AG04450 (cell line): ENCODE measurements around the gene HOXA7. TPM values are rescaled to one million over a fixed set of nuclear protein-coding genes. Genes with fewer than 3 reads are reported as not detected.

Experiments used
- CTCF ChIA-PET: fragments of 300-600, 350-600 bp; formaldehyde crosslinking; extraction: SDS; loops from one replicate; lab custom pipeline; 2022; ENCODE audit warnings: antibody characterized with exemption, inconsistent platforms; lab: Charles Lee
- POLR2A ChIA-PET: fragments of 350-600 bp; formaldehyde crosslinking; extraction: SDS; loops from one replicate; lab custom pipeline; 2021; ENCODE audit warnings: antibody characterized with exemption, inconsistent platforms; lab: Yijun Ruan, JAX
- DNase-seq: peaks from one replicate; pipeline ENCODE4 v3.0.0-alpha.2; 2011; ENCODE audit warnings: low read depth, low spot score
- H3K27ac ChIP-seq: one replicate; pipeline ENCODE4 v1.5.1; 2012; ENCODE audit warnings: low read depth, low read length, control low read depth
- H3K27me3 ChIP-seq: one replicate; pipeline ENCODE4 v1.6.0; 2012; ENCODE audit warnings: low read length; ENCODE audit not compliant: control insufficient read depth, insufficient read depth
- H3K4me3 ChIP-seq: 2 replicates; pipeline ENCODE4 v1.5.1; 2011; ENCODE audit warnings: mild to moderate bottlenecking, low read depth, low read length, control low read depth
- H3K9me3 ChIP-seq: 2 replicates; pipeline ENCODE4 v1.5.1; 2012; ENCODE audit warnings: low read length; ENCODE audit not compliant: control insufficient read depth, insufficient read depth
- polyA plus RNA-seq: library from polyadenylated mRNA; depleted of rRNA; stranded (reverse); fragments of >200 nt; gene quantifications from 2 replicates; pipeline ENCODE4 v1.2.3, GENCODE V29; 2011
- TF ChIP-seq, protein P1 (sequence below): IDR thresholded peaks from 2 replicates; pipeline ENCODE4 v1.5.1; 2011; ENCODE audit warnings: low read depth, low read length, control low read depth, inconsistent platforms

HOXA7 gene
- polyA plus RNA-seq, 1 experiment: 5.3 TPM

DNA sequence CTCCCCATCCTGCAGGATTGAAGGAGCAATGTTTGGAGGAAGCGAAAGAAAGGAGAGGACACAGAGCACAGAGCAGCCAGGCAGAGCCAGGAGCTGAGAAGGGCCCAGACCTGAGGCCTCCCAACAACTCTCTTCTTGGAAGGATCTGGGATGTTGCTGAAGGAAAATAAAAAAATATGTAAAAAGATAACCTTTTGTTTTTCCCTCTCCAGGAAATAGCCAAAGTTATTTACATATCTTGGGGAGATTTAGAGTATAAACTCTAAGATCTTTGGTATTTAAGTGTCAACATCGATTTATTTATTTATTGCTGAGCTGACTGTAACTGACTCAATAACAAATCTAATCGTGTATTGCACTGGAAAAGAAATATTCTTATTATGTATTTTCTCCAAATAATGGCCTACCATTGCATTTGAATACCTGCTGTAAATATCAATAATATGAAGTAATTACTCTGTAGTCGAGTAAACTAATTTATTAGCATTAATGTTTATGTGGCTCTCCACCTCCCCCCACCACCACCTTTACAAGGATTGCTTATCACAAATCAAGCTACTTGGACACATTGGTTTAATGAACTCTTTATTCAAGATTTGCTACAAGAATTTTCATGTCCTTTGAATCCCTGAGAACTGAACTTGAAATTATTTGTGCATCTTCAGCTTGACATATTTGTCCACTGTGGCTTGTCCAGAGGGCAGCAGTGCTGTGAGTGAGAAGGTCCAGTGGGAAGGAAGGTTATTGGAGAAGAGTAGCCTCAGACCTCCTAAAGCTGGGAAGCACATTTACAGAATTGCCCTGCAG is 30.4 kb upstream of the HOXA7 start:
- Histone ChIP-seq H3K4me3 (no peak overlapping the region), H3K27ac (no peak overlapping the region), H3K9me3 (peaks cover 27% of the 10 kb centered on the region; the same call in 1 of the 2 replicates), H3K27me3 (peaks cover 97% of the 10 kb centered on the region)
- POLR2A ChIA-PET: no interaction called here
- TF ChIP-seq, protein P1, sequence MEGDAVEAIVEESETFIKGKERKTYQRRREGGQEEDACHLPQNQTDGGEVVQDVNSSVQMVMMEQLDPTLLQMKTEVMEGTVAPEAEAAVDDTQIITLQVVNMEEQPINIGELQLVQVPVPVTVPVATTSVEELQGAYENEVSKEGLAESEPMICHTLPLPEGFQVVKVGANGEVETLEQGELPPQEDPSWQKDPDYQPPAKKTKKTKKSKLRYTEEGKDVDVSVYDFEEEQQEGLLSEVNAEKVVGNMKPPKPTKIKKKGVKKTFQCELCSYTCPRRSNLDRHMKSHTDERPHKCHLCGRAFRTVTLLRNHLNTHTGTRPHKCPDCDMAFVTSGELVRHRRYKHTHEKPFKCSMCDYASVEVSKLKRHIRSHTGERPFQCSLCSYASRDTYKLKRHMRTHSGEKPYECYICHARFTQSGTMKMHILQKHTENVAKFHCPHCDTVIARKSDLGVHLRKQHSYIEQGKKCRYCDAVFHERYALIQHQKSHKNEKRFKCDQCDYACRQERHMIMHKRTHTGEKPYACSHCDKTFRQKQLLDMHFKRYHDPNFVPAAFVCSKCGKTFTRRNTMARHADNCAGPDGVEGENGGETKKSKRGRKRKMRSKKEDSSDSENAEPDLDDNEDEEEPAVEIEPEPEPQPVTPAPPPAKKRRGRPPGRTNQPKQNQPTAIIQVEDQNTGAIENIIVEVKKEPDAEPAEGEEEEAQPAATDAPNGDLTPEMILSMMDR: no peak
- DNase-seq: no peak
- CTCF ChIA-PET: interaction anchor here (0.5 to 2.2 kb wide), 6 partner anchors 9 to 1294 kb away, joined by 3 to 11 read pairs (median 4); partner anchors contain the start of gene HOXA10

DNA sequence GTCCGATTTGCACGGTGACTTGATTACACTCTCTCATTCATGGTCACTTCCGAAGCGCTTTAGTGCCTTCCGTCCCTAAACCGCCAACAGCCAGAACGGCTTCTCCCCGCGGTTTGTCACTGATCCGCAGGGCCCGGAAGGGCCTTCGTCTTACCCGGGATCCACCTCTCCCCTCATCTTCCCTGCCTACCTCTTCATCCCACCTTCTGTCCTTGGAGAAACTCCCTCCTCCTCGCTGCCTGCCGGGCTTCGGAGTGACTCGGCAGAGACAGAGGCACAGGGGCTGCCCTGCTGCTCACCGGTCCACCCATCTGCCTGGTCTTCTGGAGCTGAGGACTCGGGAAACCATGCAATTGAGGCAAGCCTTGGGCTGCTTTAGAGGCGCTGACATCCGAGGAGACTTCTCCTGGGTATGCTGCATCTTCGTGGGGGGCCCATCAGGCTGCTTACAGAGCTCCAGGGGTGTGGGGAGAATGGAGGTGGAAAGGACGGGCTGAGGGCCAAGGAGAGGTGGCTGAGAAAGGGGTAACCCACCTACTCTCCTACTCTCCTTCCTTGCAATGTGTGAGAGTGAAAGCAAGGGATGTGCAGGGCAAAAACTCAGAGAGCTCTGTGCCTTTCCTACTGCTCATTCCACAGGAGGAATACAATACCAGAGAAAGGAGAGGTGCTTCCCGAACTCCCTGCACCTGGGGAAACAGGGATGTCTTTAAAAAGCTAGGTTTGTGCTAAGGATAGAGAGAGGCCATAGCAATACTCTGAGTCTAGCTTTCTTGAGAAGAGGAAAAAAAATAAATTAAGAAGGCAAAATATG is 29.6 kb upstream of the HOXA7 start:
- POLR2A ChIA-PET: no interaction called here

DNA sequence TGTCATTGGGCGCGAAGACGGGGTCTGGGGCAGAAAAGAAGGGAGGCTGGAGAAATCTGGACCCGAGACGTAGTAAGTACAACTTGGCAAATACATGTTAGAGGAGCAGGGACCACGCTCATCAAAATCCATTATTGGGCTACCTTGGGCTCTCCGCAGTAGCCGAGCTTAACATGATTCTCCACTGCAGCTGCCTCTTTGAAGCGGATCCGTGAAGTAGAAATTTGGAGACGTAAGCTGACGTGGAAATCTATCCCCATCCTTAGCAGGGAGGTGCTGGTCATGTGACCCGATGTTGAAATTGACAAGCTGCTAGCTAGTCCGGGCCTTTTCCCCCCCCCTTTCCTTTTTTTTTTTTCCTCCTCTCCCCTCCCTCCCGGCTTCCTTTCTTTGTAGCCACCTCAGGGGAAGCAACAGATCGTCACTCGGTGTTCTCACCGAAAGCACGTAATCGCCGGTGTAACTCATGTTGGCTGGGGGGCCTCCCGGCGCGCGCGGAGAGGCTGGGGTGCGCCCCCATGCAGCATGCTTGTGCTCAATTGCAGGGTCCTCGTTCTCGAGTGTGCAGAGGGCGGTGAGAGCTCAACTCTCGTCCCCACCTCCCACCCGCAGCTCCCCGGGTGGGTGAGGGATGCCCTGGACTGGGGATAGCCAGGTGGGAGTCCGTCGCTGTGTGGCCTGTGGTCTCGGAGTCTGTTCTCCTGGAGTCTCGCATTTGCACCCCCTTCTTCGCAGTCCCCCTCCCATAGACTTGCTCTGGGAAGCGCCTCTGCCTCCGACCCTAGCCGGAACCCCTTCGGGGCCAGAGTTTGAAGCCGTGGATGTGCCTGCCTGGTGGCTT is 28.8 kb upstream of the HOXA7 start, which contains the start of gene HOXA11:
Gene HOXA11, minus strand, starts transcription at position 220 of the 841 bp plus-strand sequence. Its CDS starts 88 bp downstream, at position 132.
- no peak for DNase-seq
- Histone ChIP-seq H3K27me3 (peaks cover 95% of the 10 kb centered on the region), H3K27ac (no peak within 1 kb of the TSS), H3K4me3 (peak within 1 kb of the TSS; percentile 36), H3K9me3 (peaks cover 23% of the 10 kb centered on the region; the same call in 1 of the 2 replicates)
- POLR2A ChIA-PET: no interaction called here
- TF ChIP-seq, protein P1: no peak
- CTCF ChIA-PET: interaction anchor here (1.0 to 1.7 kb wide), 3 partner anchors 25 to 1293 kb away, joined by 3 to 5 read pairs (median 4); no protein-coding TSS in a partner anchor

More for the DNA sequence above, 29.6 kb upstream of the HOXA7 start:
- DNase-seq: no peak
- H3K27me3 ChIP-seq: peaks cover 95% of the 10 kb centered on the region
- H3K4me3 ChIP-seq: no peak overlapping the region
- H3K27ac ChIP-seq: no peak overlapping the region
- CTCF ChIA-PET: interaction anchor here (1.1 to 2.2 kb wide), 6 partner anchors 10 to 1293 kb away, joined by 3 to 11 read pairs (median 4); no protein-coding TSS in a partner anchor
- TF ChIP-seq, protein P1: no peak
- H3K9me3 ChIP-seq: peaks cover 23% of the 10 kb centered on the region; the same call in 1 of the 2 replicates

DNA sequence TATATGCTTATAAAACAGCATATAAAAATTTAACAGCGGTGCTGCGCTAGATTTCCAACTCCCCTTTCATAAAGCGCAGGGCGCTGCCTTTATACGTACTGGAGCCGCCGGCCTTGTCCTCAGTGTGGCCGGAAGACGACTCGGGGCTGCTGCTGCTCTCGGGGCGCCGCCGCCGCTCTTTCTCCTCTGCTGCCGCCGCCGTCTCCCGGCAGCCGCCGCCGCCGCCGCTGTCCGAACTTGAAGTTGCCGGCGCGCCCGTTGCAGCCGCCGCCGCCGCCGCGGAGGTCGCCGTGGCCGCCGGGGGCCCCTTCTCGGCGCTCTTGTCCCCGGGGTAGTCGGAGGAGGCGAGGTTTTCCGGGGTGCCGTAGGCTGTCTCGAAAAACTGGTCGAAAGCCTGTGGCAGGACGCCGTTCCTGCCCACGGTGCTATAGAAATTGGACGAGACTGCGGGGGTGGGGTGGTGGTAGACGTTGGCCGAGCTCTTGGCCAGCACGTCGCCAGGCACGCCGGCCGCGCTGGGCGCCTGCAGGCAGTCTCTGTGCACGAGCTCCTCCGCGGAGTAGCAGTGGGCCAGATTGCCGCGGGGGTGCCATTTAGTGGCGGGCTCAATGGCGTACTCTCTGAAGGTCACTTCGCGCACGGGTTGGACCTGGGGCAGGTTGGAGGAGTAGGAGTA is 28.0 kb upstream of the HOXA7 start:
- CTCF ChIA-PET: interaction anchor here (1.0 to 1.1 kb wide), 3 partner anchors 26 to 1292 kb away, joined by 3 to 4 read pairs (median 3); no protein-coding TSS in a partner anchor
- no peak for DNase-seq
- peaks cover 96% of the 10 kb centered on the region for H3K27me3 ChIP-seq
- TF ChIP-seq, protein P1: no peak
- H3K27ac ChIP-seq: no peak overlapping the region
- POLR2A ChIA-PET: interaction anchor here (0.6 kb wide), 1 partner anchor 9 kb away, joined by 4 read pairs; no protein-coding TSS in a partner anchor
- H3K4me3 ChIP-seq: peak overlapping the region; percentile 36
- H3K9me3 ChIP-seq: peaks cover 23% of the 10 kb centered on the region; the same call in 1 of the 2 replicates
